GM12865 (cell line): Measurements from ENCODE around the gene RBPJ.
A peak's percentile ranks its signal among the peaks of the same experiment; 100 is the strongest.
"Not testable (repeated sequence)": the region's sequence is repeated elsewhere in the genome, so short reads cannot be mapped to it uniquely, and the experiment has no call there.

ENCODE experiments used
- DNase-seq: peaks from one replicate; pipeline ENCODE4 v3.0.0; 2010; ENCODE audit warnings: low read depth
- H3K4me3 ChIP-seq: 2 replicates; pipeline ENCODE4 v1.5.1; 2011; ENCODE audit warnings: mild to moderate bottlenecking, low read depth, low read length, control low read depth
- CTCF ChIP-seq: IDR thresholded peaks from 2 replicates; pipeline ENCODE4 v1.5.1; 2011; ENCODE audit warnings: low read length, control low read depth, low read depth, inconsistent platforms; ENCODE audit not compliant: insufficient read depth; ENCODE audit errors: missing control alignments

Gene RBPJ

GRCh38 chr4:26400132-26400531 is 79.3 kb downstream of the RBPJ start:
- DNase-seq = no peak
- TF ChIP-seq CTCF = no peak
- no peak overlapping the region for H3K4me3 ChIP-seq

GRCh38 chr4:26402017-26402416 is 81.2 kb downstream of the RBPJ start:
- not testable (repeated sequence) for DNase-seq, H3K4me3 ChIP-seq

- no peak overlapping the region for H3K4me3 ChIP-seq
- peak; percentile 63 for DNase-seq
- no peak for TF ChIP-seq CTCF
Measured at GRCh38 chr4:26402458-26402857, 81.6 kb downstream of the RBPJ start.

- TF ChIP-seq CTCF = no peak
- DNase-seq = no peak
- no peak overlapping the region for H3K4me3 ChIP-seq
Measured at GRCh38 chr4:26404743-26405206, 84.0 kb downstream of the RBPJ start.

GRCh38 chr4:26406346-26406975 is 85.6 kb downstream of the RBPJ start:
- H3K4me3 ChIP-seq = no peak overlapping the region
- no peak for TF ChIP-seq CTCF
- DNase-seq = peak; percentile 5

GRCh38 chr4:26407476-26407875 is 86.7 kb downstream of the RBPJ start:
- TF ChIP-seq CTCF = no peak
- DNase-seq = no peak

GRCh38 chr4:26410385-26411293 is 89.8 kb downstream of the RBPJ start:
- H3K4me3 ChIP-seq = no peak overlapping the region
- peak; percentile 37 for TF ChIP-seq CTCF
- DNase-seq = peak; percentile 65

More at GRCh38 chr4:26407476-26407875, 86.7 kb downstream of the RBPJ start:
- no peak overlapping the region for H3K4me3 ChIP-seq
